Measurements from ENCODE around the gene NT5E.

The NT5E gene

GRCh38 chr6:85490516-85491248 is 40.8 kb downstream of the NT5E start:
- no peak for DNase-seq (ENCODE audit: low read depth)
- TF ChIP-seq, protein P1, sequence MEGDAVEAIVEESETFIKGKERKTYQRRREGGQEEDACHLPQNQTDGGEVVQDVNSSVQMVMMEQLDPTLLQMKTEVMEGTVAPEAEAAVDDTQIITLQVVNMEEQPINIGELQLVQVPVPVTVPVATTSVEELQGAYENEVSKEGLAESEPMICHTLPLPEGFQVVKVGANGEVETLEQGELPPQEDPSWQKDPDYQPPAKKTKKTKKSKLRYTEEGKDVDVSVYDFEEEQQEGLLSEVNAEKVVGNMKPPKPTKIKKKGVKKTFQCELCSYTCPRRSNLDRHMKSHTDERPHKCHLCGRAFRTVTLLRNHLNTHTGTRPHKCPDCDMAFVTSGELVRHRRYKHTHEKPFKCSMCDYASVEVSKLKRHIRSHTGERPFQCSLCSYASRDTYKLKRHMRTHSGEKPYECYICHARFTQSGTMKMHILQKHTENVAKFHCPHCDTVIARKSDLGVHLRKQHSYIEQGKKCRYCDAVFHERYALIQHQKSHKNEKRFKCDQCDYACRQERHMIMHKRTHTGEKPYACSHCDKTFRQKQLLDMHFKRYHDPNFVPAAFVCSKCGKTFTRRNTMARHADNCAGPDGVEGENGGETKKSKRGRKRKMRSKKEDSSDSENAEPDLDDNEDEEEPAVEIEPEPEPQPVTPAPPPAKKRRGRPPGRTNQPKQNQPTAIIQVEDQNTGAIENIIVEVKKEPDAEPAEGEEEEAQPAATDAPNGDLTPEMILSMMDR (conservative IDR thresholded peaks at IDR 0.05; ENCODE audit: low read depth, low read length) = no peak
- no peak overlapping the region for H3K4me3 ChIP-seq (ENCODE audit: low read length)

GRCh38 chr6:85493389-85493788 is 43.5 kb downstream of the NT5E start:
- DNase-seq (ENCODE audit: low read depth) = no peak
- TF ChIP-seq, protein P1 (conservative IDR thresholded peaks at IDR 0.05; ENCODE audit: low read depth, low read length) = no peak
- no peak overlapping the region for H3K4me3 ChIP-seq (ENCODE audit: low read length)

- TF ChIP-seq, protein P1 (conservative IDR thresholded peaks at IDR 0.05; ENCODE audit: low read depth, low read length) = no peak
- H3K4me3 ChIP-seq (ENCODE audit: low read length) = no peak overlapping the region
- DNase-seq (ENCODE audit: low read depth) = no peak
Measured at GRCh38 chr6:85494547-85495536, 45.0 kb downstream of the NT5E start.

DNA sequence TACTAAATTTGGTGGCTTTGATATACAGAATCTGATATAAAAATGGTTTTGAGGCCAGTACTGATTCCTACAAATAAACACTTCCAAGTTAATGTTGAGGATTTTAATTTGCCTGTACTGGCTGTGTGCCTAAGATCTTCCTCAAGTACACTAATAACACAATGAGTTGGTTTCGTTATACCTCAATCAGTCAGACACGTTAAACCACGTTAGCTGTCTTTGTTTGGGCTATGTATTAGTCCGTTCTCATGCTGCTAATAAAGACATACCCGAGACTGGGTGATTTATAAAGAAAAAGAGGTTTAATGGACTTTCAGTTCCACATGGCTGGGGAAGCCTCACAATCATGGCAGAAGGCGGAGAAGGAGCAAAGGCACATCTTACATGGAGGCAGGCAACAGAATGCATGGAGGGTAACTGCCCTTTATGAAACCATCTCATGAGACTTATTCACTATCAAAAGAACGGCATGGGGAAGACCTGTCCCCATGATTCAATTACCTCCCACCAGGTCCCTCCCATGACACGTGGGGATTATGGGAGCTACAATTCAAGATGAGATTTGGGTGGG is 46.2 kb downstream of the NT5E start:
- no peak overlapping the region for H3K4me3 ChIP-seq (ENCODE audit: low read length)
- TF ChIP-seq, protein P1 (conservative IDR thresholded peaks at IDR 0.05; ENCODE audit: low read depth, low read length) = no peak
- DNase-seq (ENCODE audit: low read depth) = no peak

DNA sequence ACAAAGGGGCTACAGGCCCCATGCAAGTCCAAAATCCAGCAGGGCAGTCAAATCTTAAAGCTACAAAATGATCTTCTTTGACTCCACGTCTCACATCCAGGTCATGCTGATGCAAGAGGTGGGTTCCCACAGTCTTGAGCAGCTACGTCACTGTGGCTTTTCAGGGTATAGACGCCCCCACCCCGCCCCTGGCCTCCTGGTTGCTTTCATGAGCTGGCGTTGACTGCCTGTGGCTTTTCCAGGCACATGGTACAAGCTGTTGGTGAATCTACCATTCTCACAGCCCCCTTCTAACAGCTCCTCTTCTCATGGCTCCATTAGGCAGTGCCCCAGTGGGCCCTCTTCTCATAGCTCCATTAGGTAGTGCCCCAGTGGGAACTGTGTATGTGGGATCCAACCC is 47.0 kb downstream of the NT5E start:
- H3K4me3 ChIP-seq (ENCODE audit: low read length) = no peak overlapping the region
- TF ChIP-seq, protein P1 (conservative IDR thresholded peaks at IDR 0.05; ENCODE audit: low read depth, low read length) = no peak
- no peak for DNase-seq (ENCODE audit: low read depth)

GRCh38 chr6:85498596-85499258 is 48.8 kb downstream of the NT5E start:
- no peak overlapping the region for H3K4me3 ChIP-seq (ENCODE audit: low read length)
- no peak for DNase-seq (ENCODE audit: low read depth)

More at GRCh38 chr6:85498596-85499258, 48.8 kb downstream of the NT5E start:
- TF ChIP-seq, protein P1 (conservative IDR thresholded peaks at IDR 0.05; ENCODE audit: low read depth, low read length) = no peak
